Spinal cord (tissue), 10 donors: ENCODE results near the gene NR6A1. TPM values are rescaled to one million over a fixed set of nuclear protein-coding genes. Genes with fewer than 3 reads are reported as not detected.

Experiments used
- DNase-seq, 6 donors: peaks; one replicate each; pipeline versions ENCODE4 v3.0.0 to v3.0.0-alpha.2; 2013 to 2015; ENCODE audit warnings: low spot score in 6 of 6, low read depth in 4 of 6
- H3K27ac ChIP-seq: one replicate; pipeline ENCODE4 v1.5.1; 2013; ENCODE audit warnings: low read depth, low read length, control low read depth
- H3K27me3 ChIP-seq: one replicate; pipeline ENCODE4 v1.6.1; 2013; ENCODE audit warnings: low read length; ENCODE audit not compliant: control insufficient read depth, insufficient read depth
- H3K36me3 ChIP-seq: one replicate; pipeline ENCODE4 v1.6.1; 2013; ENCODE audit warnings: low read length; ENCODE audit not compliant: control insufficient read depth, insufficient read depth
- H3K4me1 ChIP-seq: one replicate; pipeline ENCODE4 v1.6.1; 2013; ENCODE audit warnings: low read length; ENCODE audit not compliant: control insufficient read depth, insufficient read depth
- H3K4me3 ChIP-seq: one replicate; pipeline ENCODE4 v1.5.1; 2013; ENCODE audit warnings: low read depth, low read length, control low read depth
- H3K9me3 ChIP-seq: one replicate; pipeline ENCODE4 v1.6.1; 2013; ENCODE audit warnings: low read length; ENCODE audit not compliant: control insufficient read depth, insufficient read depth
- WGBS: methylation state at CpG from one replicate; pipeline ENCODE4 v1.1.5; 2013; ENCODE audit warnings: missing lambda C conversion rate; ENCODE audit not compliant: insufficient coverage; 5-methylcytosine and 5-hydroxymethylcytosine counted together
- polyA plus RNA-seq, 2 donors: library from polyadenylated mRNA; unstranded; fragments of 120-200 nt; gene quantifications; one replicate each; pipeline ENCODE4 v1.2.1, GENCODE V29; 2013; ENCODE audit not compliant: insufficient read length in 2 of 2
- total RNA-seq, 2 donors: library from RNA; depleted of rRNA in 1 of 2; stranded (reverse); fragments of 120-200 nt in 1 of 2; fragments of >200 nt in 1 of 2; gene quantifications; one replicate each; pipeline versions ENCODE4 v1.2.3 to v1.2.4, GENCODE V29; 2013 to 2014
- donor health status: healthy.

Gene NR6A1
- total and polyA plus RNA-seq, 4 donors = 2.8 to 5.8 (median 4.0) TPM

DNA sequence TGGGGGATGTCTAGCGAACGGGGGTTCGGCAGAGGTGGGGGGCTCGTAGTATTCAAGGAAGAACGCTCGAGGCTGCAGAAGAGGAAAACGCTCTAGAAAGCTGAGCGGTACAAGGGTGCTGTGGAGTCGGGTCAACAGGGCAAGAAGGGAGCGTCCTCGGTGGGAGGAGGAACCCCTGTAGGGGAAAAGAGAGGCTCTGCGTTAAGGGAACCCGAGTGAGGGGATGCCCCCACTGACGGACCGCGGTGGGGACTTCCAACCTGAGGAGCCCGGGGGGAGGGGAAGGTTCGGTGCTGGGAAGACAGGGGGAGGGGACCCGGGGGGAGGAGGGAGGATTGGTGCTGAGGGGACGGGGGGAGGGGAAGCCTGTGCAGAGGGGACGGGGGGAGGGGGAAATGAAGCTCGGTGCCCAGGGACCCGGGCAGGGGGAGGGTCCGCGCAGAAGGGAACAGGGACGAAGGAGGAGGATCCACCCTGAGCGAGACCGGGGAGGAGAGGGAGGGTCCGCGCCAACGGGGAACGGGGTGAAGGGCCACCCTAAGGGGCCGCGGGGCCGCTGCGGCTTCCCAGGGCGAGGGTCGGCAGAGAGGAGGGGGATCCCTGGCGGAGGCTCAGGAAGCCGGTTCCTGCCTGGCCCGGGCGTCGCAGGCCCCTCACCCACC, 621 bp downstream of the NR6A1 start:
- under 1% methylated on average over 35 of the region's 43 CpGs for WGBS
- Histone ChIP-seq H3K9me3 (no peaks in the 10 kb centered on the region), H3K27ac (peak overlapping the region; percentile 40), H3K4me3 (peak overlapping the region; percentile 70), H3K4me1 (peaks cover 25% of the 10 kb centered on the region), H3K27me3 (peaks cover 16% of the 10 kb centered on the region), H3K36me3 (no peaks in the 10 kb centered on the region)
- DNase-seq = peak in 1 of 6 donors; percentile 60

DNA sequence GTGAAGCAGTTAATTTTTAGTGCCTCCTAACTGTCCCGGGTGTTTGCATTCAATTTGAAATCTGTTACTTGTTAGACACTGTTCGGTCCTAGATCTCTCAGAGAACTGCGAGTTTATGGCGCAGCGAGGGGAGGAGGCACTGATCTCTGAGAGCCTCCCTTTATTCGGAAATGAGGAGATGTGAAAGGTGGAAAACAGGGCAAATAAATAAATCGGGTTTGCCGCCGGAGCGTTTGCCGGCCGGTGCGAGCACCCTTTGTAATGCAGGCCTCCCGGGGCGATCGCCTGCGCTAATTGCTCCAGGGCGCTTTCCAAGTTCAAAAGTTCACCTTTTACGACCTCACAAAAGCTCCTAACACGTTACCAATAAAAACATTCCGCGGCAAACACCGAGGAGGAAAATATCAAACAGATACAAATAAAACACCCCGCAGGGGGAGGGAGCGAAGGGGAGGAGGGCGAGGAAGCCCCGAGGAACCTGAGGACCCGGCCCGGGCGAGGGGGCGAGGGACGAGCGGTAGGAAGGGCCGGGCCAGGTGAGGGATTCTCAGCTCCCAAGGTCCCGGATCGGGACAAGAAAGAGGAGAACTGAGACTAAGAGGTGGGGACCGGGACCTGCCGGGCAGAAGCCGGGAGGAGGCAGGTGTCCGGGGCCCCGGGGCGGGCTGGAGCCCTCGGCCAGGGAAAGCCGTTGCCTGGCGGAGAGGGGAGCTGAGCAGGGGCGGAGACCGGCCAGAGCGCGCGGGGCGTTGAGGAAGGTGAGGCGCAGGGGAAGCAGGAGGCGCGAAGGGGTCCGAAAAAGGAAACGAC, 1.4 kb downstream of the NR6A1 start:
- Histone ChIP-seq H3K27ac (no peak overlapping the region), H3K36me3 (no peaks in the 10 kb centered on the region), H3K4me3 (peak overlapping the region; percentile 70), H3K27me3 (peaks cover 16% of the 10 kb centered on the region), H3K9me3 (no peaks in the 10 kb centered on the region), H3K4me1 (peaks cover 25% of the 10 kb centered on the region)
- under 1% methylated on average over 50 of the region's 56 CpGs for WGBS
- peak in 1 of 6 donors; percentile 62 for DNase-seq

DNA sequence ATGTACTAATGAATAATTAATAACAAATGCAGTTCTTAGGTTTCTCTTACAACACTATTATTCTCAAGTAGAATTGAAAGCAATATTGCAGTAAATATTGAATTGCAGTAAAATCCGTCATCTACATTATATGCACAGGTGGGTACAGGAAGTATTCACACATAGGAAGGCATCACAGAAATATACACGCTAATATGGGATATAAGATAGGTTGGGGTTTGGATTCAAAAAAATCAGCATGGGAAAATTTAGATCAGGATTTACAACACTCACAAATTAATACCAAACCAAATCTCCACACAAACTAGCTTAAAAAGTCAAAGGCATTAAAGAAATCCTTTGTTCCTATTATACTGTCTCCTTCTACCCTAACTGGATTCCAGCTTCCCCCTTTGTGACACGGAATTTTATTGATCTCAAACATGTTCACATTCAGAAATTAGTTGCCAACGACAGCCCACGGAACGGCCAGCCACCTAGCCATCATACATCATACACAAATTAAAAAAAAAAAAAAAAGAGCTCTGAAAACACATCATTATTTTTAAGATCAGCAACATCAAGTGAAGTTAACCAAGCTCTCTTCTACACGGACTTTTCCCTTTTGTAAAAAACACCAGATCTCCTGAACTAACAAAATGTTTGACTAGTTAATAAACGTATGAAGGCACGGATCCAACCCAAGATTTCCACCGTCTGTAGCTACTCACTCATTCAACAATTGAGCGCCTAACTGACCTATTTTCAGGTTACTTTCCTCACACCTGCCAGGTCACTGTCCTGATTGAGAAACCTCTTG, 2.2 kb downstream of the NR6A1 start:
- no peaks in the 10 kb centered on the region for H3K36me3 ChIP-seq
- peak overlapping the region; percentile 70 for H3K4me3 ChIP-seq
- no peak overlapping the region for H3K27ac ChIP-seq
- H3K4me1 ChIP-seq = peaks cover 22% of the 10 kb centered on the region
- no peak for DNase-seq
- peaks cover 16% of the 10 kb centered on the region for H3K27me3 ChIP-seq
- 19% methylated on average over 8 of the region's 11 CpGs for WGBS
- no peaks in the 10 kb centered on the region for H3K9me3 ChIP-seq

DNA sequence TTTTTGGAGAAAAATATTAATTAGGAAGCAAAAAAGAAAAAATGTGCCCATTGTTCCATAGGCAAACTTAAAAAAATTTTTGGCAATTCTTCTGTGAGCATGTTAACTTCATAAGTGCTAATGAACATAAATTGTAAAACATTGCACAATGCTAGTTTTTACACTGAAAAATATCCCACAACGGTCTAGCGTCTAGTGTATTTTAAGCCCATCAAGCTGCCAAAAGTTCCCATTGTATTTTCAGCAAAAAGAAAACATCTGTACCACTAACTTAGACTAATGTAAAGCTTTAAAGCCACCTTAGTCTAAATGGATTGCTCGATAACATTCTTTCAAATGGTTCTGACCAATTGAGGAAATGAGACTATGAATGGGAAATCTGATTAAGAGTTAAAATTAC, 2.8 kb downstream of the NR6A1 start:
- no peaks in the 10 kb centered on the region for H3K9me3 ChIP-seq
- no peak for DNase-seq
- WGBS = no CpG with 5 or more reads among the region's 3 CpGs
- H3K27ac ChIP-seq = no peak overlapping the region
- no peaks in the 10 kb centered on the region for H3K36me3 ChIP-seq
- H3K27me3 ChIP-seq = peaks cover 16% of the 10 kb centered on the region
- H3K4me1 ChIP-seq = peaks cover 22% of the 10 kb centered on the region
- no peak overlapping the region for H3K4me3 ChIP-seq

DNA sequence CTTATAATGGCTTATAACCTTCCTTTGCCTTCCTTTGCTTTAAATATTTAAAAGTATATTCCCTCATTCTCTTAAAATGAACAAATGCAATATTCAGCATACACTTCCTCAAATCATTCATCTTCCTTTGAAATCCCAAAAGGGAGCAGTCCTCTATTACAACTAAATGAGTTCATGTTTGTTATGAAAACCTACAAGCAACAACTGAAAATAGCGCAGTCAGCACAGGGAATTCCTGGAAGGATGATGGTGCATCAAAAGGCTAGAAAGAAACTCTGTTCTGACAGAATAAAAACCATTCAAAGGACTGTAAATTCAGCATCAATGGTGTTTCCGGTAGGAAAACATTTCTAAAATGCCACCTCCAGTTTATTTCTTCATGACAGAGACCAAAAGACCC, 3.3 kb downstream of the NR6A1 start:
- peak in 1 of 6 donors; percentile 61 for DNase-seq
- Histone ChIP-seq H3K36me3 (no peaks in the 10 kb centered on the region), H3K4me3 (no peak overlapping the region), H3K27me3 (peaks cover 16% of the 10 kb centered on the region), H3K9me3 (no peaks in the 10 kb centered on the region), H3K27ac (no peak overlapping the region), H3K4me1 (peaks cover 22% of the 10 kb centered on the region)
- WGBS = 60% methylated on average over 1 of the region's 2 CpGs

DNA sequence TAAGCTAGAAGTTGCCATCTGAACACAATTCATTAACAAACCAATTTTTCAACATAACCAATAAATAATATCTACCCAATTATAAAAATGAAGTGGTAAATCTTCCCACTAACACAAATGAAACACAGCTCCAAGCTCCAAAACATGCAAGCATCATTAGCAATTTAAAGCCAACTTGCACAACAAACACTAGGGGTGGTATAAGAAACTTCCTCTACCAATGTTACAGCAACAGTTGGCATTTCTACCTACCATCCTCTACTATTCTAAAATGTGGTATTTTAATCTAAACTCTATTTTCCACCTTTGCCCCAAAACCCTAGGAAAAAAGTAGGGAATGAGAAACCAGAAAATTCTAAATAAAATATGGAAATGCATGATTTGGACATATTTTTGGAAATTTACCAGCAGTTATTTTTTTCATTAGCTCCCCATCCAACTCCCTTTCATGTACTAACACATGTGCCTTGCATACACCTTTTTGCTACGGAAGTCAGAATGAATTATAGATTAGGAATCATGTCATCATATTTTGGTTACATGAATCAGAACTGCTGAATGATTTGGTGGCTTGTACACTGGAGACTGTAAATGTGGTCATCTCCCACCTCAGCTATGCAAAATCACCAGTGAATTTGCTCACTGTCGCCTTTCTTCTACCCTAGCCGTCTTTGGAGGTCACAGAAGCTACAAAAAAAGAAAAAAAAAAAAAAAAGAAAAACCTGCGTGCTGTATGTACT, 4.1 kb downstream of the NR6A1 start:
- no peak for DNase-seq
- H3K4me3 ChIP-seq = no peak overlapping the region
- H3K27me3 ChIP-seq = peaks cover 16% of the 10 kb centered on the region
- no CpG with 5 or more reads among the region's 4 CpGs for WGBS
- no peaks in the 10 kb centered on the region for H3K9me3 ChIP-seq
- H3K36me3 ChIP-seq = no peaks in the 10 kb centered on the region
- H3K27ac ChIP-seq = no peak overlapping the region
- H3K4me1 ChIP-seq = peaks cover 20% of the 10 kb centered on the region

DNA sequence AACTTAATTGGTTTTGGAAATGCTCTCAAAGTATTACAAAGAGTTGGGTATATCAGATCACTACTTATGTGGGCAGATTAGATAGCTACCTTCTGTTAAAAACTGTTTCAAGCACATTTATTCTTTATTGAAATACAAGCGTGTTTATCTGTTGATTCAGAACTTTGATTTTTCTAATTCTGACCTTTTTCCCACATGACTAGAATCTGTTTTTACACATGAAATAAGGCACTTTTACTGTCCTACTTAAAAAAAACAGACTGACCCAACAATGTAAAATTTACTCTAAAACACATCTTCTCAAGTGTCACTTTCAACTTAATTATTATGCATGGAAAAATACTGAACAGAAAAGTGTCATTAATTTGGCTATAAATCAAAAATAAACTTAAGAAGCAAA, 4.8 kb downstream of the NR6A1 start:
- peaks cover 16% of the 10 kb centered on the region for H3K27me3 ChIP-seq
- no CpG with 5 or more reads among the region's 1 CpG for WGBS

DNA sequence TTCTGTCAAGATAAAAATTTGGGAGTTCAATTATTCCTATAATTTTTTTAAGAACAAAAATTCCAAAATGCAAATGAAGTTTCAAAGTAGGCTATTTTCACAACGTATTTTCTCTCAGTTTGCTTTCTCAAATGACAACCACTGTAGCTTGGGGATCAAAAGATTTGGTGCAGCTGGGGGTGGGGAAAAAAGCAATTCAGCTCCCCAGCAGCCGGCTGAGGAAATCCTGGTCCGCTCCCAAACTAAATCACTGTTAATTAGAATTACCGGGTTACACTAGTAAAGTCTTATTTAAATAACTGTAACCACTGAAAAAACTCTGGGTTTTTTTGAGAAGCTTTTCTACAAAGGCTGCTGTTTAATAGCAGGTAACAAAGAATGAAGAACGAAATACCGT, 5.7 kb downstream of the NR6A1 start:
- WGBS = no CpG with 5 or more reads among the region's 6 CpGs
- H3K27ac ChIP-seq = no peak overlapping the region
- peaks cover 11% of the 10 kb centered on the region for H3K4me1 ChIP-seq
- no peak for DNase-seq
- no peak overlapping the region for H3K4me3 ChIP-seq
- H3K27me3 ChIP-seq = peaks cover 16% of the 10 kb centered on the region
- no peaks in the 10 kb centered on the region for H3K9me3 ChIP-seq
- no peaks in the 10 kb centered on the region for H3K36me3 ChIP-seq

More for the DNA sequence above, 4.8 kb downstream of the NR6A1 start:
- no peaks in the 10 kb centered on the region for H3K9me3 ChIP-seq
- peaks cover 13% of the 10 kb centered on the region for H3K4me1 ChIP-seq
- no peak for DNase-seq
- no peak overlapping the region for H3K4me3 ChIP-seq
- H3K27ac ChIP-seq = no peak overlapping the region
- H3K36me3 ChIP-seq = no peaks in the 10 kb centered on the region
